ENCODE measurements around the gene ZNF436. TPM values are rescaled to one million over a fixed set of nuclear protein-coding genes. Genes with fewer than 3 reads are reported as not detected.

ZNF436 gene
- total and polyA plus RNA-seq, 2 experiments from 2014 or later: 0.23 to 1.0 TPM

DNA sequence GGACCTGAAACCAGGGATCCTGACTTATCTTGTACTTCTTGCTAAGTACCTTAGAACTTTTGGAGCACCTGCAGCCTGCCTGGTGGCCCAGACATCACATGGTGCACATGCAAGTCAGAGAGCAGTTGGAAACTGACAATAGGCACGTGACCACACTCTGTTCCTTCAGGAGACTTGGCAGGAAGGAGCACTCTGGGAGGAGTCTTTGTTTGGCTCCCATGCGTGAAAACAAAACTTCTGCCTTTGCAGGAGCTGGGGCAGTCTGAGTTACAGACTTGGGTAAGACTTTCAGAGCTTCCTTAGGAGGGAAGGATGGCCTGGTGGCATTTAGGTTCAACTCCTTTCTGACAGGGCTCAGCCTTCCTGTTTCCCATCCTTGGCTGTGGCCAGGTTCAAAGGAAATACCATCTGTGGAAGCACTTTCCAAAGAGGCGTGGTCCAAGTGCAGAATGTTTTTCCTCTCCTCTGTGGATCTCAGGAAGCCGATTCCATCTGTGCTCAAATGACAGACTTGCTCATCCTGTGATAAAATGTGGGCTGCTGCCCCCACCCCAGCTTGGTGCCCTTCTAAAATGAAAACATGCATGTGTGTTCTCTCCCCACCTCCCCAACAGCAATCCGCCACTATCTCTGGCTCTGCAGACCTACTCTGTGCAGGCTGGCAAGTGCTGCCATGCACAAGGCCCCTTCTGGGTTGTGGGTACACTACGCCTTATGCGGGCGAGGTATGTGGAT lies 14.1 kb upstream of the ZNF436 start:
- Mint-ChIP-seq H3K27me3 (ENCODE audit: insufficient read depth, low read depth, poor library complexity) (peaks cover 91% of the 10 kb centered on the region), H3K27ac (no peak overlapping the region), H3K36me3 (ENCODE audit: low read depth) (no peaks in the 10 kb centered on the region), H3K4me1 (no peaks in the 10 kb centered on the region), H3K4me3 (no peak overlapping the region), H3K9me3 (no peaks in the 10 kb centered on the region; the same call in 2 of the 3 replicates)
- Histone ChIP-seq H3K27me3 (ENCODE audit: insufficient read depth) (peaks cover 98% of the 10 kb centered on the region), H3K36me3 (ENCODE audit: insufficient read depth) (no peaks in the 10 kb centered on the region), H3K79me2 (replicated peaks; ENCODE audit: insufficient read depth) (no peaks in the 10 kb centered on the region), H3K4me2 (no peak overlapping the region), H3K4me1 (ENCODE audit: insufficient read depth) (no peaks in the 10 kb centered on the region), H3K4me3 (no peak overlapping the region), H3K9me2 (ENCODE audit: insufficient read depth) (no peaks in the 10 kb centered on the region), H3K27ac (ENCODE audit: low read depth) (no peak overlapping the region), H2AFZ (no peak overlapping the region), H3F3A (replicated peaks; ENCODE audit: low read depth) (no peaks in the 10 kb centered on the region), H4K20me1 (replicated peaks; ENCODE audit: insufficient read depth) (no peaks in the 10 kb centered on the region; the same call in 1 of the 2 replicates)
- TF ChIP-seq CREB1 (CRISPR knock-in tag; IDR thresholded peaks at IDR 0.05; ENCODE audit: low read depth): no peak
- no peak for TF ChIP-seq ZNF114 (CRISPR knock-in tag; IDR thresholded peaks at IDR 0.05)
- TF ChIP-seq JUNB (IDR thresholded peaks at IDR 0.05; ENCODE audit: unreplicated experiment): no peak
- no peak for TF ChIP-seq CTCF (conservative IDR thresholded peaks at IDR 0.05; ENCODE audit: low read depth in 2 of 2)
- TF ChIP-seq EZH2 (IDR thresholded peaks at IDR 0.05; ENCODE audit: low read depth, unreplicated experiment): no peak
- no peak for TF ChIP-seq STAT1 (IDR thresholded peaks at IDR 0.05; ENCODE audit: unreplicated experiment)
- TF ChIP-seq ZNF331 (CRISPR knock-in tag; IDR thresholded peaks at IDR 0.05; ENCODE audit: low read depth): no peak
- TF ChIP-seq, protein P1, sequence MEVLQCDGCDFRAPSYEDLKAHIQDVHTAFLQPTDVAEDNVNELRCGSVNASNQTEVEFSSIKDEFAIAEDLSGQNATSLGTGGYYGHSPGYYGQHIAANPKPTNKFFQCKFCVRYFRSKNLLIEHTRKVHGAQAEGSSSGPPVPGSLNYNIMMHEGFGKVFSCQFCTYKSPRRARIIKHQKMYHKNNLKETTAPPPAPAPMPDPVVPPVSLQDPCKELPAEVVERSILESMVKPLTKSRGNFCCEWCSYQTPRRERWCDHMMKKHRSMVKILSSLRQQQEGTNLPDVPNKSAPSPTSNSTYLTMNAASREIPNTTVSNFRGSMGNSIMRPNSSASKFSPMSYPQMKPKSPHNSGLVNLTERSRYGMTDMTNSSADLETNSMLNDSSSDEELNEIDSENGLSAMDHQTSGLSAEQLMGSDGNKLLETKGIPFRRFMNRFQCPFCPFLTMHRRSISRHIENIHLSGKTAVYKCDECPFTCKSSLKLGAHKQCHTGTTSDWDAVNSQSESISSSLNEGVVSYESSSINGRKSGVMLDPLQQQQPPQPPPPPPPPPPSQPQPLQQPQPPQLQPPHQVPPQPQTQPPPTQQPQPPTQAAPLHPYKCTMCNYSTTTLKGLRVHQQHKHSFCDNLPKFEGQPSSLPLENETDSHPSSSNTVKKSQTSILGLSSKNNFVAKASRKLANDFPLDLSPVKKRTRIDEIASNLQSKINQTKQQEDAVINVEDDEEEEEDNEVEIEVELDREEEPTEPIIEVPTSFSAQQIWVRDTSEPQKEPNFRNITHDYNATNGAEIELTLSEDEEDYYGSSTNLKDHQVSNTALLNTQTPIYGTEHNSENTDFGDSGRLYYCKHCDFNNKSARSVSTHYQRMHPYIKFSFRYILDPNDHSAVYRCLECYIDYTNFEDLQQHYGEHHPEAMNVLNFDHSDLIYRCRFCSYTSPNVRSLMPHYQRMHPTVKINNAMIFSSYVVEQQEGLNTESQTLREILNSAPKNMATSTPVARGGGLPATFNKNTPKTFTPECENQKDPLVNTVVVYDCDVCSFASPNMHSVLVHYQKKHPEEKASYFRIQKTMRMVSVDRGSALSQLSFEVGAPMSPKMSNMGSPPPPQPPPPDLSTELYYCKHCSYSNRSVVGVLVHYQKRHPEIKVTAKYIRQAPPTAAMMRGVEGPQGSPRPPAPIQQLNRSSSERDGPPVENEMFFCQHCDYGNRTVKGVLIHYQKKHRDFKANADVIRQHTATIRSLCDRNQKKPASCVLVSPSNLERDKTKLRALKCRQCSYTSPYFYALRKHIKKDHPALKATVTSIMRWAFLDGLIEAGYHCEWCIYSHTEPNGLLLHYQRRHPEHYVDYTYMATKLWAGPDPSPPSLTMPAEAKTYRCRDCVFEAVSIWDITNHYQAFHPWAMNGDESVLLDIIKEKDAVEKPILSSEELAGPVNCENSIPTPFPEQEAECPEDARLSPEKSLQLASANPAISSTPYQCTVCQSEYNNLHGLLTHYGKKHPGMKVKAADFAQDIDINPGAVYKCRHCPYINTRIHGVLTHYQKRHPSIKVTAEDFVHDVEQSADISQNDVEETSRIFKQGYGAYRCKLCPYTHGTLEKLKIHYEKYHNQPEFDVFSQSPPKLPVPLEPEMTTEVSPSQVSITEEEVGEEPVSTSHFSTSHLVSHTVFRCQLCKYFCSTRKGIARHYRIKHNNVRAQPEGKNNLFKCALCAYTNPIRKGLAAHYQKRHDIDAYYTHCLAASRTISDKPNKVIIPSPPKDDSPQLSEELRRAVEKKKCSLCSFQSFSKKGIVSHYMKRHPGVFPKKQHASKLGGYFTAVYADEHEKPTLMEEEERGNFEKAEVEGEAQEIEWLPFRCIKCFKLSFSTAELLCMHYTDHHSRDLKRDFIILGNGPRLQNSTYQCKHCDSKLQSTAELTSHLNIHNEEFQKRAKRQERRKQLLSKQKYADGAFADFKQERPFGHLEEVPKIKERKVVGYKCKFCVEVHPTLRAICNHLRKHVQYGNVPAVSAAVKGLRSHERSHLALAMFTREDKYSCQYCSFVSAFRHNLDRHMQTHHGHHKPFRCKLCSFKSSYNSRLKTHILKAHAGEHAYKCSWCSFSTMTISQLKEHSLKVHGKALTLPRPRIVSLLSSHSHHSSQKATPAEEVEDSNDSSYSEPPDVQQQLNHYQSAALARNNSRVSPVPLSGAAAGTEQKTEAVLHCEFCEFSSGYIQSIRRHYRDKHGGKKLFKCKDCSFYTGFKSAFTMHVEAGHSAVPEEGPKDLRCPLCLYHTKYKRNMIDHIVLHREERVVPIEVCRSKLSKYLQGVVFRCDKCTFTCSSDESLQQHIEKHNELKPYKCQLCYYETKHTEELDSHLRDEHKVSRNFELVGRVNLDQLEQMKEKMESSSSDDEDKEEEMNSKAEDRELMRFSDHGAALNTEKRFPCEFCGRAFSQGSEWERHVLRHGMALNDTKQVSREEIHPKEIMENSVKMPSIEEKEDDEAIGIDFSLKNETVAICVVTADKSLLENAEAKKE (CRISPR knock-in tag; IDR thresholded peaks at IDR 0.05): no peak
- TF ChIP-seq NANOG (IDR thresholded peaks at IDR 0.05; ENCODE audit: borderline replicate concordance): no peak
- no peak for TF ChIP-seq POLR2AphosphoS5 (IDR thresholded peaks at IDR 0.05; ENCODE audit: low read depth)
- ATAC-seq (no peak), DNase-seq (ENCODE audit: low spot score) (no peak)

All from GM23338 (cell line).